K562 (cell line): Measurements from ENCODE around the gene TENT4A. TPM values are rescaled to one million over a fixed set of nuclear protein-coding genes. Genes with fewer than 3 reads are reported as not detected.

Source experiments
- ASH1L ChIP-seq: fragments of 450-650 bp; IDR thresholded peaks from 2 replicates; pipeline ENCODE4 v1.6.1; 2018; ENCODE audit warnings: borderline replicate concordance, mild to moderate bottlenecking, low read depth; ENCODE audit not compliant: partially characterized antibody
- CBFA2T2 ChIP-seq: fragments of 450-650 bp; conservative IDR thresholded peaks from 2 replicates; pipeline ENCODE4 v1.6.1; 2017; ENCODE audit warnings: mild to moderate bottlenecking
- CBX5 ChIP-seq: IDR thresholded peaks from 2 replicates; pipeline ENCODE4 v1.6.1; 2014; ENCODE audit warnings: low read depth, borderline replicate concordance
- CCNT2 ChIP-seq: IDR thresholded peaks from 2 replicates; pipeline ENCODE4 v1.6.1; 2011; ENCODE audit warnings: borderline replicate concordance, low read depth, mild to moderate bottlenecking, moderate library complexity, mixed read lengths, low read length; ENCODE audit not compliant: insufficient read length; ENCODE audit errors: extremely low read depth
- ERF ChIP-seq: fragments of 450-650 bp; formaldehyde crosslinking; IDR thresholded peaks from 2 replicates; pipeline ENCODE4 v1.4.0; 2020; ENCODE audit warnings: mild to moderate bottlenecking, mixed read lengths
- FUS ChIP-seq: fragments of 200-400 bp; formaldehyde crosslinking; optimal IDR thresholded peaks from 2 replicates; pipeline ENCODE3; 2017; ENCODE audit warnings: low read depth, low read length
- HMG20B ChIP-seq: fragments of 250-450 bp; sonication (Bioruptor Pico); IDR thresholded peaks from 2 replicates; pipeline ENCODE4 v1.5.0; 2021; ENCODE audit warnings: mild to moderate bottlenecking
- OTX1 ChIP-seq: fragments of 450-650 bp; formaldehyde crosslinking; IDR thresholded peaks from 2 replicates; pipeline ENCODE4 v1.4.0; 2022; ENCODE audit warnings: mild to moderate bottlenecking
- PHF21A ChIP-seq: fragments of 450-650 bp; IDR thresholded peaks from 2 replicates; pipeline ENCODE4 v1.6.1; 2017; ENCODE audit warnings: low read depth, borderline replicate concordance
- POLR3A ChIP-seq: IDR thresholded peaks from 2 replicates; pipeline ENCODE4 v1.6.1; 2011; ENCODE audit warnings: borderline replicate concordance, mild to moderate bottlenecking, moderate library complexity; ENCODE audit not compliant: insufficient read length, insufficient read depth; ENCODE audit errors: extremely low read depth
- POU5F1 ChIP-seq: fragments of 150-350 bp; IDR thresholded peaks from 2 replicates; pipeline ENCODE4 v1.6.1; 2014; ENCODE audit warnings: borderline replicate concordance, low read length, low read depth, mild to moderate bottlenecking; ENCODE audit not compliant: partially characterized antibody
- PPARD ChIP-seq: fragments of 250-450 bp; sonication (Bioruptor Pico); IDR thresholded peaks from 2 replicates; pipeline ENCODE4 v1.8.0; 2022; ENCODE audit warnings: inconsistent platforms, mild to moderate bottlenecking, moderate library complexity
- PTBP1 ChIP-seq: fragments of 200-400 bp; formaldehyde crosslinking; IDR thresholded peaks from 2 replicates; pipeline ENCODE4 v1.6.1; 2017; ENCODE audit warnings: low read depth, low read length
- PURB ChIP-seq: sonication (generic); formaldehyde crosslinking; IDR thresholded peaks from 2 replicates; pipeline ENCODE4 v1.9.0; 2021; ENCODE audit warnings: low read depth, mild to moderate bottlenecking, missing genetic modification reagents
- SMAD2 ChIP-seq: fragments of 150-350 bp; IDR thresholded peaks from 2 replicates; pipeline ENCODE4 v1.6.1; 2014; ENCODE audit warnings: low read depth, mild to moderate bottlenecking, low read length
- STAG1 ChIP-seq: sonication (generic); formaldehyde crosslinking; IDR thresholded peaks from 2 replicates; pipeline ENCODE4 v1.5.0; 2020; ENCODE audit warnings: missing genetic modification reagents, borderline replicate concordance
- SUPT5H ChIP-seq: fragments of 450-650 bp; IDR thresholded peaks from 2 replicates; pipeline ENCODE4 v1.6.1; 2016
- TARDBP ChIP-seq: fragments of 450-650 bp; IDR thresholded peaks from 2 replicates; pipeline ENCODE4 v1.6.1; 2016
- ZNF197 ChIP-seq: fragments of 200-800 bp; sonication (Bioruptor generic); IDR thresholded peaks from 2 replicates; pipeline ENCODE4 v1.6.1; 2016; ENCODE audit warnings: low read depth, missing genetic modification characterization, missing compliant biosample characterization
- ZNF384 ChIP-seq: IDR thresholded peaks from 2 replicates; pipeline ENCODE4 v1.6.1; 2012; ENCODE audit warnings: low read depth, low read length, improper control_type of control experiment
- ZNF586 ChIP-seq: fragments of 450-650 bp; formaldehyde crosslinking; conservative IDR thresholded peaks from 2 replicates; pipeline ENCODE4 v1.4.0; 2020; ENCODE audit warnings: mild to moderate bottlenecking, moderate library complexity
- ZNF764 ChIP-seq: fragments of 250-450 bp; sonication (Bioruptor Pico); IDR thresholded peaks from 2 replicates; pipeline ENCODE4 v1.4.0; 2020; ENCODE audit warnings: low read depth, mild to moderate bottlenecking, moderate library complexity
- polyA plus RNA-seq, 8 experiments: library from polyadenylated mRNA; depleted of rRNA in 4 of 8; stranded (reverse) in 5 of 8; unstranded in 3 of 8; fragments of >200 nt; fragmentation: Nextera tagmentation in 2 of 8; fragmentation: Illumina TruSeq in 1 of 8; extraction: Ambion mirVana in 2 of 8; extraction: Trizol in 1 of 8; gene quantifications; 2 replicates each; pipeline versions ENCODE4 v1.2.1 to v1.2.3, GENCODE V29; 2011 to 2014; ENCODE audit warnings: inconsistent platforms in 1 of 8, missing spikeins in 1 of 8
- total RNA-seq, 7 experiments: library from RNA; depleted of rRNA in 6 of 7; stranded (reverse); fragments of >200 nt in 6 of 7; fragmentation: Illumina TruSeq in 2 of 7; extraction: Trizol in 2 of 7; gene quantifications; 2 replicates each; pipeline versions ENCODE4 v1.2.1 to v1.2.3, GENCODE V29; 2011 to 2021; ENCODE audit warnings: low replicate concordance in 1 of 7
- TF ChIP-seq, protein P1 (sequence below): sonication (generic); formaldehyde crosslinking; IDR thresholded peaks from 2 replicates; pipeline ENCODE4 v1.8.0; 2022; ENCODE audit warnings: mild to moderate bottlenecking, missing genetic modification reagents
- TF ChIP-seq, protein P2 (sequence below): fragments of 450-650 bp; IDR thresholded peaks from 2 replicates; pipeline ENCODE4 v1.6.1; 2016; ENCODE audit warnings: borderline replicate concordance

The TENT4A gene
- total and polyA plus RNA-seq, 9 of the 15 experiments (the other 6 are each of a cell fraction or from before 2014, with no cell fraction given) = 1.3 to 27.3 (median 13.0) TPM

DNA sequence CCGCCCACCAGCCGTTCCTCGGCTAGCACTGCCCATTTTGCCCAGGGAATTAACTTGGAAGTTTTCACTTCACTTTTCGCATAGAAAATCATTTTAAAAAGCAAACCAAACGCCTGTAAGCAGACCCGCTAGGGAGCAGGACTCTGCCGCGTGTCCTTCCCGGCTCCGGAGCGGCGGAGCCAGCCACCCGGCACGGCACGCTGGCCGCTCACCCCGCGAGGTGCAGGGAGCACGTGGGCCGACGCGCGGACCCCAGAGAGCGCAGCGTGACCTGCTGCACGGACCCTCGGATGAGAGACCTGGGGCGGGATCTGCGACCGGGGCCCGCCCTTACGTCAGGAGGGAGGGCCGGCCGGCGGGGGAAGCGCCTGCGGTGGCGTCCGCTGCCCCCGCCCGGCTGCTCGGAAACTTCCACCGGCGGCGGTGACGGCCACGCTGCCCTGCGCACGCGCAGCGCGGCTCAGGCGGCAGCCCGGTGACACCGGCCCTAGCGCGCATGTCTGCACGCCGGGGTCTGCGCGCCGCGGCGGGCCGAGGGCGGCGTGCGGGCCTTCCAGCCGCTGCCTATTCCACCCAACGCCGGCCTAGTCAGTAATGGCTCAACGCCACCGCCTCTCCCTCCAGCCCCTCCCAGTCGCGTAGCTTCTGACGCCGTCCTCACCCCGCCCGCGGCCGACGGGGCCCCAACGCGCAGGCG is 507 bp upstream of the TENT4A start (continued):
- TF ChIP-seq ZNF384 (0 out of 2 replicates have a peak, but pooled peaks have one; percentile 5), CBFA2T2 (0 out of 2 replicates have a peak, but pooled peaks have one; percentile 3), PTBP1 (no peak), ASH1L (no peak), OTX1 (0 out of 2 replicates have a peak, but pooled peaks have one; percentile 22), ZNF764 (no peak; the same call in 1 of the 2 replicates), PURB (no peak), ZNF586 (CRISPR knock-in tag) (no peak), STAG1 (CRISPR knock-in tag) (no peak), POLR3A (no peak), PHF21A (no peak), POU5F1 (no peak), HMG20B (CRISPR knock-in tag) (no peak), FUS (peak; percentile 97), PPARD (CRISPR knock-in tag) (no peak), ERF (CRISPR knock-in tag) (0 out of 2 replicates have a peak, but pooled peaks have one; percentile 43), CBX5 (no peak), ZNF197 (CRISPR knock-in tag) (no peak), SMAD2 (no peak), TARDBP (0 out of 2 replicates have a peak, but pooled peaks have one; percentile 52), SUPT5H (peak; percentile 80), CCNT2 (peak; percentile 84)
- TF ChIP-seq, protein P1, sequence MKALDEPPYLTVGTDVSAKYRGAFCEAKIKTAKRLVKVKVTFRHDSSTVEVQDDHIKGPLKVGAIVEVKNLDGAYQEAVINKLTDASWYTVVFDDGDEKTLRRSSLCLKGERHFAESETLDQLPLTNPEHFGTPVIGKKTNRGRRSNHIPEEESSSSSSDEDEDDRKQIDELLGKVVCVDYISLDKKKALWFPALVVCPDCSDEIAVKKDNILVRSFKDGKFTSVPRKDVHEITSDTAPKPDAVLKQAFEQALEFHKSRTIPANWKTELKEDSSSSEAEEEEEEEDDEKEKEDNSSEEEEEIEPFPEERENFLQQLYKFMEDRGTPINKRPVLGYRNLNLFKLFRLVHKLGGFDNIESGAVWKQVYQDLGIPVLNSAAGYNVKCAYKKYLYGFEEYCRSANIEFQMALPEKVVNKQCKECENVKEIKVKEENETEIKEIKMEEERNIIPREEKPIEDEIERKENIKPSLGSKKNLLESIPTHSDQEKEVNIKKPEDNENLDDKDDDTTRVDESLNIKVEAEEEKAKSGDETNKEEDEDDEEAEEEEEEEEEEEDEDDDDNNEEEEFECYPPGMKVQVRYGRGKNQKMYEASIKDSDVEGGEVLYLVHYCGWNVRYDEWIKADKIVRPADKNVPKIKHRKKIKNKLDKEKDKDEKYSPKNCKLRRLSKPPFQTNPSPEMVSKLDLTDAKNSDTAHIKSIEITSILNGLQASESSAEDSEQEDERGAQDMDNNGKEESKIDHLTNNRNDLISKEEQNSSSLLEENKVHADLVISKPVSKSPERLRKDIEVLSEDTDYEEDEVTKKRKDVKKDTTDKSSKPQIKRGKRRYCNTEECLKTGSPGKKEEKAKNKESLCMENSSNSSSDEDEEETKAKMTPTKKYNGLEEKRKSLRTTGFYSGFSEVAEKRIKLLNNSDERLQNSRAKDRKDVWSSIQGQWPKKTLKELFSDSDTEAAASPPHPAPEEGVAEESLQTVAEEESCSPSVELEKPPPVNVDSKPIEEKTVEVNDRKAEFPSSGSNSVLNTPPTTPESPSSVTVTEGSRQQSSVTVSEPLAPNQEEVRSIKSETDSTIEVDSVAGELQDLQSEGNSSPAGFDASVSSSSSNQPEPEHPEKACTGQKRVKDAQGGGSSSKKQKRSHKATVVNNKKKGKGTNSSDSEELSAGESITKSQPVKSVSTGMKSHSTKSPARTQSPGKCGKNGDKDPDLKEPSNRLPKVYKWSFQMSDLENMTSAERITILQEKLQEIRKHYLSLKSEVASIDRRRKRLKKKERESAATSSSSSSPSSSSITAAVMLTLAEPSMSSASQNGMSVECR (CRISPR knock-in tag) = peak; percentile 42
- TF ChIP-seq, protein P2, sequence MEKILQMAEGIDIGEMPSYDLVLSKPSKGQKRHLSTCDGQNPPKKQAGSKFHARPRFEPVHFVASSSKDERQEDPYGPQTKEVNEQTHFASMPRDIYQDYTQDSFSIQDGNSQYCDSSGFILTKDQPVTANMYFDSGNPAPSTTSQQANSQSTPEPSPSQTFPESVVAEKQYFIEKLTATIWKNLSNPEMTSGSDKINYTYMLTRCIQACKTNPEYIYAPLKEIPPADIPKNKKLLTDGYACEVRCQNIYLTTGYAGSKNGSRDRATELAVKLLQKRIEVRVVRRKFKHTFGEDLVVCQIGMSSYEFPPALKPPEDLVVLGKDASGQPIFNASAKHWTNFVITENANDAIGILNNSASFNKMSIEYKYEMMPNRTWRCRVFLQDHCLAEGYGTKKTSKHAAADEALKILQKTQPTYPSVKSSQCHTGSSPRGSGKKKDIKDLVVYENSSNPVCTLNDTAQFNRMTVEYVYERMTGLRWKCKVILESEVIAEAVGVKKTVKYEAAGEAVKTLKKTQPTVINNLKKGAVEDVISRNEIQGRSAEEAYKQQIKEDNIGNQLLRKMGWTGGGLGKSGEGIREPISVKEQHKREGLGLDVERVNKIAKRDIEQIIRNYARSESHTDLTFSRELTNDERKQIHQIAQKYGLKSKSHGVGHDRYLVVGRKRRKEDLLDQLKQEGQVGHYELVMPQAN = peak; percentile 66; the same call in 1 of the 2 replicates
